ENCODE data around the gene IDH3A.

Gene IDH3A

DNA sequence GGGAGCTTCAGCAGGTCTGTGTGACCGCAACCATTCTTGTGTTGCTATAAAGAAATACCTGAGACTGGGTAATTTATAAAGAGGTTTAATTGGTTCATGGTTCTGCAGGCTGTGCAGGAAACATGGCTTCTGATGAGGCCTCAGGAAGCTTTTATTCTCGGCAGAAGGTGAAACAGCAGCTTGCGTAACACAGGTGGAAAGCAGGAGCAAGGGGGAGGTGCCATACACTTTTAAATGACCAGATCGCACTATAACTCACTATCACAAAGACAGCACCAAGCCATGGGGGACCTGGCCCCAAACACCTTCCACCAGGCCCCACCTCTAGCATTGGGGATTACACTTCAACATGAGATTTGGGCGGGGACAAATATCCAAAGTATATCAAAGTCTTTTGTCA lies 9.6 kb upstream of the IDH3A start:
- no peak for DNase-seq (ENCODE audit: low spot score)
- TF ChIP-seq CTCF (IDR thresholded peaks at IDR 0.05; ENCODE audit: extremely low read depth, insufficient read depth, missing control alignments), result no peak
- in situ Hi-C loops (cut with MboI; ENCODE audit: low pct_unique_long_range_greater_than_20kb, low sequenced_read_pairs, unreplicated experiment), result no loop called here

GRCh38 chr15:78140292-78140691 lies 8.9 kb upstream of the IDH3A start:
- in situ Hi-C loops (cut with MboI; ENCODE audit: low pct_unique_long_range_greater_than_20kb, low sequenced_read_pairs, unreplicated experiment), result no loop called here
- TF ChIP-seq CTCF (IDR thresholded peaks at IDR 0.05; ENCODE audit: extremely low read depth, insufficient read depth, missing control alignments), result no peak
- DNase-seq (ENCODE audit: low spot score), result no peak

- in situ Hi-C loops (cut with MboI; ENCODE audit: low pct_unique_long_range_greater_than_20kb, low sequenced_read_pairs, unreplicated experiment), result no loop called here
- no peak for DNase-seq (ENCODE audit: low spot score)
- no peak for TF ChIP-seq CTCF (IDR thresholded peaks at IDR 0.05; ENCODE audit: extremely low read depth, insufficient read depth, missing control alignments)
These were observed 6.8 kb upstream of the IDH3A start for GRCh38 chr15:78142332-78142731.

GRCh38 chr15:78146425-78147154 lies 2.6 kb upstream of the IDH3A start:
- no peak for DNase-seq (ENCODE audit: low spot score)
- in situ Hi-C loops (cut with MboI; ENCODE audit: low pct_unique_long_range_greater_than_20kb, low sequenced_read_pairs, unreplicated experiment), result no loop called here
- no peak for TF ChIP-seq CTCF (IDR thresholded peaks at IDR 0.05; ENCODE audit: extremely low read depth, insufficient read depth, missing control alignments)

DNA sequence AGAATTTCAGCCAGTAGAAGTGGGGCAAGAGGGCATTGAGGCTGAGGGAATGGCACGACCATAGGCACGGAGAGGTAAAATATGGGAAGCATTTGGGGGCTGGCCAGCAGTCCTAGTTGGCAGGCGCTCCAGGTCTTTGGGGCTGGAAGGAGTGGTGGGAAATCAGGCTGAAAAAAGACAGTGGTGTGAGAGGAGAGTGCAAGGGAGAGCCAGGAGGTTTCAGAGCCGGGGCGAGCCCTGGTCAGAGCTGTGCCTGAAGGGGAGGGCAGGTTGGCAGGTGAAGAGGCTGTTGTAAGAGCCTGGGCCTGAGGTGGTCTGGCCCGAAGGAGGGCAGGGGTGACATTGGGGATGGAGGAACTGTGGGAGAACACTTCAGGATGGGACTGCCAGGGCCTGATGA lies 1.6 kb upstream of the IDH3A start:
- in situ Hi-C loops (cut with MboI; ENCODE audit: low pct_unique_long_range_greater_than_20kb, low sequenced_read_pairs, unreplicated experiment), result no loop called here
- TF ChIP-seq CTCF (IDR thresholded peaks at IDR 0.05; ENCODE audit: extremely low read depth, insufficient read depth, missing control alignments), result no peak

DNA sequence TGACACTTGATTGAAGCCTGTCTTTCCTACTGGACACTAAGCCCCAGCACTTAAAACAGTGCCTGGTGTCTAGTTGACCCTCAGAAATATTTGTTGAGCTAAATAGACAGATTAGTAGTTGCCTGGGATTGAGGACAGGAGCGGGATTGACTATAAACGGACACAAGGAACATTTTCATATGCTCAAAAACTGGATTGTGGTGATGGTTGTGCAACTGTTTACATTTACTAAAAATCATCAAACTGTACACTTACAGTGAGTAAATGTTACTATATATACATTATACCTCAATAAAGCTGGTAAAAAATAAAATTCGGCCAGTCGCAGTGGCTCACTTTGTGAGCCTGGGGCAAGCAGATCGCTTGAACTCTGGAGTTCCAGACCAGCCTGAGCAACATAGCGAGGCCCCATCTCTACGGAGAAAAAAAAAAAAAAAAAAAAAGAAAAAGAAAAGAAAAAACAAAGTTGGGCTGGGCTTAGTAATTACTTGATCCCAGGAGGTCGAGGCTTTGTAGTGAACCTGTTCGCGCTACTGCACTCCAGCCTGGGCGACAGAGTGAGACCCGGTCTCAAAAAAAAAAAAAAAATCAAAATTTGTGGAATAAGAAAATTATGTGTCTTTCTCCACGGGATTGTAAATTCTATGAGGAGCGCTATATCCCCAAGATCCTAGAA lies 632 bp upstream of the IDH3A start:
- in situ Hi-C loops (cut with MboI; ENCODE audit: low pct_unique_long_range_greater_than_20kb, low sequenced_read_pairs, unreplicated experiment), result no loop called here

More for the DNA sequence above, 1.6 kb upstream of the IDH3A start:
- no peak for DNase-seq (ENCODE audit: low spot score)

More for the DNA sequence above, 632 bp upstream of the IDH3A start:
- no peak for DNase-seq (ENCODE audit: low spot score)
- TF ChIP-seq CTCF (IDR thresholded peaks at IDR 0.05; ENCODE audit: extremely low read depth, insufficient read depth, missing control alignments), result no peak
